CD4-positive, alpha-beta T cell treated with Interferon gamma for 1 hour (primary cell): ENCODE measurements around the gene IDUA.
"Not testable (repeated sequence)": the region's sequence is repeated elsewhere in the genome, so short reads cannot be mapped to it uniquely, and the experiment has no call there.

Experiments
- DNase-seq: peaks from one replicate; pipeline ENCODE4 v3.0.0-alpha.2; 2020

The IDUA gene

DNA sequence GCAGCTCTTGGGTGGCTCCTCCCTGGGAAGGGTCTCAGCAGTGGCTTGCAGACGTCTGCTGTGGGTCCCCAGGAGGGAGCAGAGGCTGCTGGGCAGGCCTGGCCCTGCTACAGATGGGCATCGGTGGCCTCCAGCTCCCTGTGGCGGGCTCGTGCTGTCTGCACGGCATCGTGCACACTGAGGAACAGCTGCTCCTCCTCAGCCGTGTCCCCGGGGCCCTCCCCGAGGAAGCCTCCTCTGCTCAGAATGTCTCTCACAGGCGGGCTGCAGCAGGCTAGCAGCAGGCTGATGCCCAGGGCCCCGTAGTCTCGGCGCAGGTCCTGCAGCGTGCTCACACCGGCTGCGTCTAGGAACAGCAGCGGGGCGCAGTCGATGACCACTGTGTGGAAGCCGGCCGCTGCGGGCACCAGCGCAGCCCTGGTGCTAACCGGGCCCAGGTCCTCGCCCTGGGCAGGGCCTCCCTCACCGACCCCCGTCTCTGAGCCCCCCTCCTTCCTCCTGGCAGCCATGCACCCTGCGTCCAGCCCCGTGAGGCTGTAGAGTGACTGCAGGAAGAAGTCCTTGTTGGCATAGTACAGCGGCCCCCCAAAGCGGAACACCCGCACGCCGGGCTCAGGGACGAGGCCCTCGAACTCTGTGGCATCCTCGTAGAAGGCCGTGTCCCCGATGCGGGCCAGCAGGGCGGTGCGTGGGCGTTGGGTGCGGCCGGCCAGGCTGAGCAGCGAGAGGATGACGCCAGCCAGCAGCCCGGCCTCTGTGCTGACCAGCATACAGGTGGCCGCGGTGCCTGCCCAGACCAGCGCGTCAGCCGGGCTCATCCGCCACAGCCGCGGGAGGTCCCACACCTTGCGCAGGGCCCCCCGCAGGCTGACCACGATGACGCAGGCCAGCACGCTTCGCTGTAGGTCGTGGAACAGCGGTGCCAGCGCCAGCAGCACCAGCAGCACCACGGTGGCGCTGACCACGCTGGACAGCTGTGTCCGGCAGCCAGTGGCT lies 2.2 kb downstream of the IDUA start:
- no peak for DNase-seq

DNA sequence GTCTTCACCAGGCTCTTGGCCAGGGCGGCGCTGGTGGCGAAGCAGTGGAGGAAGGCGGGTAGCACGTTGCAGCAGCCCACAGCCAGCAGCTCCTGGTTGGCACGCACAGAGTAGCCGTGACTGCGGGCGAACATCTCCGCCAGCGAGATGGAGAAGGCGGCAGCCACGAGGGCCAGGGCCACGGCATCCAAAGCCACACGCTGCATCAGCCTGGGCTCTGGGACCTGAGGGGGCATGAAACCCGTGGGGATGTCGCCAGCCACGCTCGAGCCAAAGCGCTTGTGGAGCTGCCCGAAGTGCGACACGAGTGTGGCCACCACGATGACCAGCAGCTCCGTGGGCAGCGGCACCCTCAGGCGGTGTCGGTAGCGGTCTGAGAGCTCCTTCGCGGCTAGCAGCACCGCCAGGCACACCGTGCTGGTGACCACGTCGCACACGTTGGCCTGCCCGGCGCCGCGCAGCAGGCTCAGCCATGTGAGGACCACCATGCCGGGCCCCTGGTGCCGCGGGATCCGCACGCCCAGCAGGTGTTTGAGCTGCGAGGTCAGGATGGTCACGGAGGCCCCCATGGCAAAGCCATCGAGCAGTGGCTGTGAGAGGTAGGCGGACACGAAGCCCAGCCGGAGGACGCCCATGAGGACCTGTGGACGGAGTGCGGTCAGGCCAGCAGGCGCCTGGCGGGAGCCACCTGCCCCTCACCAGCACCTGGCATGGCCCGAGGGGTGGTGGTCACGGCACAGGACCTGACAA lies 3.1 kb downstream of the IDUA start:
- no peak for DNase-seq

DNA sequence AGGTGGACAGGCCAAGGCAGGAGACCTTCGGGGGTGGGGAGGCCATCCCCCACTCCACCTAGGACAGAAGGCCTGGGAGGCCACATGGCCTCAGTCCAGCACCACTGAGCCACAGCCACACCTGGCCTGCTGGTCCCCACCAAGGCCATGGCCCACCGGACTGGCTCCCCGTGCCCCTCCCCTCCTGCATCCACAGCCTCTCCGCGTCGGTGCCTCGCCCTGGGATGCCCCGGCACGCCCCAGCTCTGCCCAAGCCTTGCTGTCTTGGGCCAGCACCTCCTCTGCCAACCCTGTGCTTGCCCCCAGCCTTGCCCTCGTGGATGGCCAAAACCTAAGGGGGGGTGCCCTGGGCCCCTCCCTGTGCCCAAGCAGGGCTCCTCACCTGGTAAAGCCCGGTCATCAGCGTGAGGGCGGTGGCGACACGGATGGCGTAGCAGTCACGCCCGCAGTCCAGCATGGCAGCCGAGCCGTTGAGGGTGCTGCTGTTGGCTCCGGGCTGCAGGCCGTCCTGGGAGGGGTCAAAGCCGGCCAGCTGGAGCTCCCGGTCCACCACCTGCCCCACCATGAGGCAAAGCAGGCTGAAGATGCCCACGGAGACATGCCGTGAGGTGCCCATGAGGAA lies 4.0 kb downstream of the IDUA start:
- no peak for DNase-seq

- DNase-seq = no peak
Measured at GRCh38 chr4:991451-992296, 4.8 kb downstream of the IDUA start.

- no peak for DNase-seq
Measured at GRCh38 chr4:992297-993110, 5.7 kb downstream of the IDUA start.

DNA sequence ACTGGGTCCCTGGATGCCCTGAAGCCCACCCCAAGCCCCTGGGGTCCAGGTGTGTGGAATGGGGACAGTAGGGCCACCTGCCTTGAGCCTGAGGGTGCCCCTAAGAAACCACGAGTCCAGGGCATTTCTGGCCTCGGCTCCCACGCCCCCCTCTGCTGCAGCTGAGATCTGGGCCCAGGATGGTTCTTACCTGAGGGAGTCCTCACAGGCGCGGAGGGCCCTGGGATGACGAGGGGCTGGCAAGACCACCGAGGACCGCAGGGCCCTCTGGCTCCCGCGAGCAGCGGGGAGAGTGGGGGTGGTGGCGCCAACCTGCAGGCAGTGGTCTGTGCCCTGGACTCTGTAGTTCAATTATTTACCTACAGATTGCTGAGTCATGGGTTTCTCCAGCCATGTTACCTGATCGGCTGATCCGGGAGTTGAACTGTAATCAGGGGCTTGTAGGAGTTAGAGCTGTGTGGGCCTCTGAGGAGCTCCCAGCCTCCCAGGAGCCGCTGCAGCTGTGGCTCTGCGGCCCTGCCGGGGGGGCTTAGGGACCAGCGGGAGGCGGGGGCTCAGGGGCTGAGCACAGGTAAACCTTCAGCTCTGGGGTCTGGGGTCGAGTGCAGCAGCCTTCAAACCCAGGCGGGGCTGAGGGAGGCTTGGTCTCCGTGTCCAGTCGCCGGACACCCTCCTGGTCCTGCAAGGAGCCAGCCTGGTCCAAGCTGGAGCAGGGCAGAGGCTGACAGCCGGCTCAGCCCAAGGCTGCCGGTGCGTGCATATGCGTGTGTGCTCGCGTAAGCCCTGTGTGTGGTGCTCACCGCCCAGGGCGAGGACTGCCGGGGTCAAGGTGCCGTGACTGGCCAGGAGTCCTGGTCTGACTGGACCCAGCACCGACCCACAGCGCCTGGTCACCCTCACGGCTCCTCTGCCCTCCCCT lies 6.5 kb downstream of the IDUA start, which contains the start of gene SLC26A1:
Gene SLC26A1 (minus strand): TSS at position 294 of the 919 bp plus-strand sequence. CDS start 1,701 bp downstream, outside the sequence.
- no peak for DNase-seq

DNA sequence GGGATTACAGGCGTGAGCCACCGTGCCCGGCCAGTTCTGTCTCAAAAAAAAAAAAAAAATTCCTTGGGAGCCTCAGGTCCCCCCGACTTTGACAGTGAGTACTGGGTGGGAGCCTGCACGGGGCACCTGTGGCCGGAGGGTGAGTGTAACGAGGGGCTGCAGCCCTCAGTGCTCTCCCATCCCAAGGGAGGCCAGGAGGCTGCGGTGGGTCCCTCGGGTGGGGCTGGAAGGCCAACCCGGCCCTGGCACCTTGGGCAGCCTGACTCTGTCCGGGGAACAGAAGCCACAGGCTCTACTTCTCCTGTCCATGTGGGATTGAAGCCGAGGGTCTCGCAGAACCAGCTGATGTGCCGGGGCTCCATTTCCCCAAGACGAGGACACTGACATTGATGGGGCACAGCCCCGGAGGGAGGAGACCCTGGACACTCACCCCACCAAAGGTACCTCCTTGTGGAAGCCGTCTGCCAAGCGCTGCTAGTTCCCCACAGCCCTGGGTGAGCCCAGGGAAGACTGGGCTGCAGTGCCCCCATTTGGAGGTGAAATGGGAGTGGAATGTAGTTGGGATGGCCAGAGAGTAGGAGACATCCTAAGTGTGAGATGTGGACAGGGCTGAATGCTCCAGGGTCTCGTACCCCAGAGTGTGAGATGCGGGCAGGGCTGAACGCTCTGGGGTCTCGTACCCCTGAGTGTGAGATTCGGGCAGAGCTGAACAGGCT lies 8.6 kb downstream of the IDUA start:
- no peak for DNase-seq

DNA sequence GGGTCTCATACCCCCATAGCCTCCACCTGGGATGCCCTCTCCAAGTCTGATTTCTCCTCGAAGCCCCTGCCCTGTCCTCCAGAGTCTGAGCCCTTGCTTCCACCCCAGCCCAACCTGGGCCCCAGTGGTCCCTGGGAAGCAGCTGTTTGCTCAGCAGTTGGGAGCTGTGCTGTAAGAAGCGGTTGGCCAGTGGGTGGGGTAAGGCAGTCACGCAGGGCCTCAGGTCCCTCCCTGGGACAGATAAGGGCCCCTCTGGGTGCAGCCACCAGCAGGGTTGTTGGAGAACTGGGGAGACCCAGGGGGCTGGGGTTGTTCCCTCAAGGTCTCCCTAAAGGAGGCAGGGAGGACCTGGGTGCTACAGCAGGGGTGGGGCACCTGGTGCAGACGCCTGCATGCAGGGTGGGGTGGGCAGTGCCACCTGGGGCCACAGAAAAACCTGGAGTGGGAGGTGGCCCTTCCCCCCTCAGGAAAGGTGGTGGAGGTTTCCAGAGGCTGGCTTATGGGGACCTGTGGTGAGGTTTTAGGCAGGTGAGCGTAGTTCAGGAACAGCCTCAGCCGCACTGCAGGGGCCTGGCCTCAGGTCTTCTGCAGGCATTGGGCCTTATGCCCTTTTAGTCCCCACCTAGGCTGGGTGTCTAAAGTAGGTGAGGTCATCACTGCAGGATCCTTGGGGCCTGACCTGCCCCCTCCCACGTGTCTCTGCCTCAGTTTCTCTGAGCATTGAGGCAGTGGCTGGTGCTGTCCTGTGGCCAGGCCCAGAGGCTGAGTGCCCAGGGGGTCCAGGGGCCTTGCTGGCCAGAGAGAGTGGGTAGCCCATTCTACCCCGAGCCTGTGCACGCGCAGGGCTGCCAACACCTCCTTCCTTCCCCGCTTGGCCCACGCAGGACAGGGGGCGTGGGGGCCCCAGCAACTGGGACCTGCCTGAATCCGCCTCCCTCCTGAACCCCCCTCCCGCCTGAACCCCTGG lies 9.5 kb downstream of the IDUA start:
- no peak for DNase-seq

GRCh38 chr4:996997-997374 lies 10.1 kb downstream of the IDUA start:
- DNase-seq = no peak

- DNase-seq = no peak
Measured at GRCh38 chr4:997375-998071, 10.7 kb downstream of the IDUA start.

- no peak for DNase-seq
Measured at GRCh38 chr4:998096-998691, 11.3 kb downstream of the IDUA start.

DNA sequence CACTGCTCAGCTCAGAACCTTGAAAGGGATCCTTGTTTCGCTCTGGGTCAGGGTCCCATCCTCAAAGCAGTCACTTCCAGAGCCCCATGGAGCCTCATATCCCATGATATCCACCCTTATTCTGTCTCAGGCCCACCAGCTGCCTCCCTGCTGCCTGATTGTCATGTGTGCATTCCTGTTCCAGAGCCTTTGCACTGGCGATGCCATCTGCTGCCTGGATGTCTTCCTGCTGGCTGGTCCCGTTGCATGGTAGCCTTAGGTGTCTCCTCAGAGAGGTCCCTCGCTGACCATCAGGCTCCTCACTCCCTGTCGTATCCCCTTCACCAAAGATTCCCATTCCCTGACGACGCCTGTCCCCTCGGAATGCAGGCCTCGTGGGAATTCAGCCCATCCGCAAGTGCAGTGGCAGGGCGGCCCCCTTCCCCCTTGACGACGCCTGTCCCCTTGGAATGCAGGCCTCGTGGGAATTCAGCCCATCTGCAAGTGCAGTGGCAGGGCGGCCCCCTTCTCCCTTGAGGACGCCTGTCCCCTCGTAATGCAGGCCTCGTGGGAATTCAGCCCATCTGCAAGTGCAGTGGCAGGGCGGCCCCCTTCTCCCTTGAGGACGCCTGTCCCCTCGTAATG lies 12.5 kb downstream of the IDUA start:
- not testable (repeated sequence) for DNase-seq

DNA sequence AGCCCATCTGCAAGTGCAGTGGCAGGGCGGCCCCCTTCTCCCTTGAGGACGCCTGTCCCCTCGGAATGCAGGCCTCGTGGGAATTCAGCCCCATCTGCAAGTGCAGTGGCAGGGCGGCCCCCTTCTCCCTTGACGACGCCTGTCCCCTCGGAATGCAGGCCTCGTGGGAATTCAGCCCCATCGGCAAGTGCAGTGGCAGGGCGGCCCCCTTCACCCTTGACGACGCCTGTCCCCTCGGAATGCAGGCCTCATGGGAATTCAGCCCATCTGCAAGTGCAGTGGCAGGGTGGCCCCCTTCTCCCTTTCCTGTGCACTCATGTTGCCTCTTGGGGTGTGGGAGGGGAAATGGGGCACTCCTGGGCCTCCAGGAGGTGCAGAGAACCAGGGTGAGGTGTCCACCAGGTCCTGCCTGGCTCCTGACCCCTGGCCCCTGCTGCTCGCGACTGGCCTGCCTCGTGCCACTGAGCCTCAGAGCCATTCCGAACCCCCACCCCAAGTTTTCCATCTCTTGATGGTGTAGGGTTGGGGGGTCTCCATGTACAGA lies 13.1 kb downstream of the IDUA start:
- DNase-seq = no peak

GRCh38 chr4:1000686-1001260 lies 13.9 kb downstream of the IDUA start:
- no peak for DNase-seq

DNA sequence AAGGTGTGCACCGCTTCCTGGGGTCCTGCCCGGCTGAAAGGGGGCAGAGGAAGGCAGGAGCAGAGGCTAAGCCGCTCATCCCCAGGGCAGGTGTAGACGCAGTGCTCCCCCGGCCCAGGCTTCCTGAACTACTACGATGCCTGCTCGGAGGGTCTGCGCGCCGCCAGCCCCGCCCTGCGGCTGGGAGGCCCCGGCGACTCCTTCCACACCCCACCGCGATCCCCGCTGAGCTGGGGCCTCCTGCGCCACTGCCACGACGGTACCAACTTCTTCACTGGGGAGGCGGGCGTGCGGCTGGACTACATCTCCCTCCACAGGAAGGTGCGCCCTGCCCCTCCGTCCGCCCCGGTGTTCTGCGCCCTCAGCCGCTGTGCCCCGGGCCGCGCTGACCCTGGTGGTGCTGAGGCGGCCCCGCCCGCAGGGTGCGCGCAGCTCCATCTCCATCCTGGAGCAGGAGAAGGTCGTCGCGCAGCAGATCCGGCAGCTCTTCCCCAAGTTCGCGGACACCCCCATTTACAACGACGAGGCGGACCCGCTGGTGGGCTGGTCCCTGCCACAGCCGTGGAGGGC lies 14.8 kb downstream of the IDUA start:
- no peak for DNase-seq

- DNase-seq = no peak
Measured at GRCh38 chr4:1002131-1002630, 15.3 kb downstream of the IDUA start.
